HuH-7.5 (cell line): Measurements from ENCODE around the gene SLC8B1.
A peak's percentile ranks its signal among the peaks of the same experiment; 100 is the strongest.

Source experiments
- DNase-seq: peaks from one replicate; pipeline ENCODE4 v3.0.0; 2011; ENCODE audit warnings: low spot score

The SLC8B1 gene

GRCh38 chr12:113334786-113335539 lies at the start of gene SLC8B1:
TSS of gene SLC8B1 (minus strand) at chr12:113335109. CDS start at chr12:113332878, 2,231 bp downstream.
- DNase-seq = peak; percentile 77

GRCh38 chr12:113382206-113382605 lies 47.3 kb upstream of the SLC8B1 start:
- DNase-seq = no peak

DNA sequence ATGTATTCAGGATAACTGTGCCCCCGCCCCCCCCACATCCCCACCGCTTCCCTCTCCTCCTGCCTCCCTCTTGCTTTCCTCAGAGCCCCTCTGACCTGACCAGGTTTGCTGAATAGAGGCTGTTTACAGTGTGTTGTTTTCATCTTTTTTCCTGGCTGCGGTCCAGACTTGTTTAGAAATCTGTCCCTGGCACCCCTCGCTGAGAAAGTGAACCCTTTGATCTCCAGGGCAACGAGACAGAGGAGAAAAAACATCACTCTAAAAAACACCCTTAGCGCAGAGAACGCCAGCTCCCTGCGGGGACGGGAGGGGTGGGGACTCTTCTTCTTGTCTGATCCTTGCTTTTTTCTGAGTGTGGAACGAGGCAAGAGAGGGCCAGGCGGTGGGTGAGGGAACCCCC lies 46.3 kb upstream of the SLC8B1 start:
- DNase-seq = no peak

DNA sequence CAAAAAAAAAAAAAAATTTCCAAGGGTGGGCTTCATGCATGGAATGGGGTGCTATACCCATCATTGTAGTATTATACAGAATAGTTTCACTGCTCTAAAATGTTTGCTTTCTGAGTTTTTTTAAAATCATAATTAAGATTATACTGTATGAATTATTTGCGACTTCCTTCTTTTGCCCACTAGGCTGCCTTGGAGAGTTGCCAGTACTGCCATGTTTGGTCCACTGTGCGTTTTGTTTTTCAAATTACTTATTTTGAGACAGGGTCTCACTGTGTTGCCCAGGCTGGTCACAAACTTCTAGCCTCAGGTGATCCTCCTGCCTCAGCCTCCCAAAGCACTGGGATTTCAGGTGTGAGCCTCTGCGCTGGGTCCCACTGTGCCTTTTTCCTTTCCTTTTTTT lies 43.4 kb upstream of the SLC8B1 start:
- DNase-seq = no peak

- DNase-seq = no peak
Measured at GRCh38 chr12:113374823-113375428, 40.0 kb upstream of the SLC8B1 start.

DNA sequence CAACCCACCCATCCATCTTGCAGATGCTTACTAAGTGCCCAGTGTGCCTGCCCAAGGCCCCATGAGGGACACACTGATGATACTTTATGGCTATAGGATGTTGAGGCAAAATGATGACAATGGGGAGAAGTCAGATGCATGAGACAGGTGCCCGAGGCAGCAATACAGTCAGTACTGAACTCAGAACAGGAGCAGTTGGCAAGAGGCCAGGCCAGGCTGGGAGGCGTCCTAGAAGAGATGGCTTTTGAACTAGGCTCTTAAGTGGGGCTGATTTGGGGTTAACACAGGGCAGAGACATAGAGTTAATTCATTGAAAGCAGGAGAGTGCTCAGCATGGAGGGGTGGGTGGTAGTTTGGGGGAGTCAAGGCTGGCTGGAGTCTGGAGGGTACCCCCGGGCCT lies 39.1 kb upstream of the SLC8B1 start:
- no peak for DNase-seq

DNA sequence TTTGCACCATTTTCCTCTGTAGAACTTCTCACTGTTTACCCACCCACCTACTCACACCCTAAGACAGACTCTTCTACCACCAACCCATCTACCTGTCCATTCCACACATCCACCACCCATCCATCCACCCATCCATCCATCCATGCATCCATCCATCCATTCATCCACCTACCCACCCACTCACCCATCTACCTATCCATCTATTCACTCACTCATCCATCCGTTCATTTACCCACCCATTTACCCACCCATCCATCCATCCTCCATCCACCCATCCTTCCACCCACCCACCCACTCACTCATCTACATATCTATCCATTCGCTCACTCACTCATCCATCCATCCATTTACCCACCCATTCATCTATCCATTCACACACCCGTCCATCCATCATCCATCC lies 38.5 kb upstream of the SLC8B1 start:
- no peak for DNase-seq

DNA sequence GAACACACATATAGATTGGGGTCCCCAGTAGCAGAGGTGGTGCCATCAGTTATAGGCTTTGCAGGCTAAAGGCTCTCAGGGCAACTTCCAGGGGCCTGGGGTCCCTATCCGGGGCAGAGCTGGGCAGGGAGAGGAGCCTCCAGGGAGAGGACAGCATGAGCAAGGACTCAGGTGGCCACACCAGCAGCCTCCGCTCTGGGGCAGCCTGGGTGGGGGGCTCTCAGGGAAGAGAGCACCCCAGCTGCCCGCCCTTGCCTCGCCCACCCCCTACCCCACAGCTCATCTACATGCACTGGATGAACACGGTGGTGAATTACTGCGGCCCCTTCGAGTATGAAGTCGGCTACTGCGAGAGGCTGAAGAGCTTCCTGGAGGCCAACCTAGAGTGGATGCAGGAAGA lies 37.5 kb upstream of the SLC8B1 start:
- DNase-seq = no peak

DNA sequence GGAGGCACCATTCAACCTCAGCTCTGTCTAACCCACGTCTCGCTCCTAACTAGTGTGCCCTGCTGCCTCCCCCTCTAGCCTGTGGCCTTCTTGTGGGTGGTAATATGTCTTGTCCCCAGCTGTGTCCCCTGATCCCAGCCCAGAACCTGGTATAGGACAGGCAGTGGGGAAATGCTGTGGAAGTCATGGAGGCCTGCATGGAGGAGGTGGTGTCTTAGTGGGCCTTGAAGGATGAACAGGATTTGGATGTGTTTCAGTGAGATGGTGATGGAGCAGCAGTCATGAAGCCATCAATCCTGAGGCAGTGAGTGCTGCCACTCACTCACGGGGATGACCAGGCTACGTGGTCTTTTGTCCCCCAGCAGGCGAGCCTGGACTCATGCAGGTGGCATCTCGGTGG lies 36.9 kb upstream of the SLC8B1 start:
- DNase-seq = no peak

GRCh38 chr12:113370923-113371682 lies 36.2 kb upstream of the SLC8B1 start:
- no peak for DNase-seq

GRCh38 chr12:113369391-113369985 lies 34.6 kb upstream of the SLC8B1 start:
- no peak for DNase-seq

- no peak for DNase-seq
Measured at GRCh38 chr12:113368331-113368730, 33.4 kb upstream of the SLC8B1 start.

- no peak for DNase-seq
Measured at GRCh38 chr12:113366827-113367226, 31.9 kb upstream of the SLC8B1 start.

DNA sequence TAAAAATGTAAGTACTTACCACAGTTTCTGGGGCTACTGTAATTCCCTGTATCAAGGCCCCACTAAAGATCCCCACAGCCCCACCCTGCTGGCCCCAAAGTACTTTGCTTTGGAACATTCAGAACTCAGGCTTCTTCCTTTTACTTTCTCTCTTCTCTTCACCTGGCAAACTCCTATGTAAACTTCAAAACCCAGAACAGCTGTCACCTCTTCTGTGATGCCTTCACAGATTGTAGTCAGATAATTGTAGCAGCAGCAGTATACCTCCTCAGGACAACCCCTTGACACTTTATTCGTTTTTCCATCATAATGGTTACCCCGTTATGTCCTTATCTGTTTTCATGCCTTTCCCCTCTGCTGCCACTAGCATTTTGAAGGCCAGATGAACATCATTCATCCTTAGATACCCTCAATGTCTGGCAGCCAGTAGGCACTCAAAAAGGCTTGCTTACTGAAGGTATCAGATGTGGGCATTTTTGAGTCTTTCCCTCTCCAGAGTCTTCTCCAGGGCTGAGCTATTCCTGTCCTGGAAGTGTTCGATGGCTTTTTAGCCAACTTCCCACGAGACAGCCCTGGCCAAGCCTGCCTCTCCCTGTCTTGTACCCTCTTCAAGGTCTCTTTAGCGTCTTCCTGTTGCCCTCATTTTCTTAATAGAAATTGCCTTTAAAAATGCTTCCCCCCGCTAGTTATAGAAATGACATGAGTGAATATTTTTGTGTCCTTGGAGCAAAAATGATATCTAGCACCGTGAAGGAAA lies 30.9 kb upstream of the SLC8B1 start:
- DNase-seq = no peak

DNA sequence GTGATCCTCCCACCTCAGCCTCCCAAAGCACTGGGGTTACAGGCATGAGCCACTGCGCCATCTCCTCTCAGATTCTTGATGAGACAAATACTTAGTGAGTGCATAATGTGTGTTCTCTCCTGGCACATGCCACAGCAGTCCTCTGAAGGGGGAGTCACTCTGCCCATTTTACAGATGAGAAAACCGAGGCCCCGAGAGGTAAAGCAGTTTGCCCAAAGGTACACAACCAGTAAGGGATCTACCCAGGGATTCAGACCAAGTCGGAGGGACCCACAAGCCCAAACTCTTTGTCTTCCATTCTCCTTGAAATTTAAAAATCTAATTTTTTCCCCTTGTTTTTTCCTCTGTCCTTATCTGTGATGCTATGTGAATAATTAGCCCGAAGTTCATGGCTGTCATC lies 29.8 kb upstream of the SLC8B1 start:
- no peak for DNase-seq

DNA sequence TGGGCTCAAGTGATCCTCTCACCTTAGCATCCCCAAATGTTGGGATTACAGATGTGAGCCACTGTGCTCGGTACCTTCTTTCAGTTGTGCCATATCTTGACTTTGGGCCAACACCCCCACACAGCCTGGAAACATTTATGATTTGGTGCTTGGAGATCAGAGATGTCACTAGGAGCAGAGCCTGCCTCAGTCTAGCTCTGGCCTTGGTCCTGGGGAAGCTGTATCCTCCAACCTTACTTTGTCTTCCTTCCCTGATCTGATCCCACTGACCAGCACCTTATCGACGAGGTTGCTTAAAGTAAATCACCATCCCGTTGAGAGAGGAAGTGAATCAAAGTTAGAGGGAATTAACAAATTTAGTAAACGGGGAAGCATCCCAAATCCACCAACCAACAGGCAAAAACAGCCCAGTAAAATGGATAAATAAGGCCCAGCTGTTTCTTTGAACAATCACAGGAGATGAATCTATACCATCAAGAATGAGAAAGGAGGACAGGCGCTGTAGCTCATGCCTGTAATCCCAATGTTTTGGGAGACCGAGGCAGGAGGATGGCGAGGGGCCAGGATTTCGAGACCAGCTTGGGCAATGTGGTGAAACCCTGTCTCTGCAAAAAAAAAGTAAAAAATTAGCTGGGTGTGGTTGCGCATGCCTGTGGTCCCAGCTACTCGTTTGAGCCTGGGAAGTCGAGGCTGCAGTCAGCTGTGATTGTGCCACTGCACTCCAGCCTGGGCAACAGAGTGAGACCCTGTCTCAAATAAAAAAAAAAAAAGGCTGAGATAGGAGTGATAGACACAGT lies 26.9 kb upstream of the SLC8B1 start:
- DNase-seq = no peak

DNA sequence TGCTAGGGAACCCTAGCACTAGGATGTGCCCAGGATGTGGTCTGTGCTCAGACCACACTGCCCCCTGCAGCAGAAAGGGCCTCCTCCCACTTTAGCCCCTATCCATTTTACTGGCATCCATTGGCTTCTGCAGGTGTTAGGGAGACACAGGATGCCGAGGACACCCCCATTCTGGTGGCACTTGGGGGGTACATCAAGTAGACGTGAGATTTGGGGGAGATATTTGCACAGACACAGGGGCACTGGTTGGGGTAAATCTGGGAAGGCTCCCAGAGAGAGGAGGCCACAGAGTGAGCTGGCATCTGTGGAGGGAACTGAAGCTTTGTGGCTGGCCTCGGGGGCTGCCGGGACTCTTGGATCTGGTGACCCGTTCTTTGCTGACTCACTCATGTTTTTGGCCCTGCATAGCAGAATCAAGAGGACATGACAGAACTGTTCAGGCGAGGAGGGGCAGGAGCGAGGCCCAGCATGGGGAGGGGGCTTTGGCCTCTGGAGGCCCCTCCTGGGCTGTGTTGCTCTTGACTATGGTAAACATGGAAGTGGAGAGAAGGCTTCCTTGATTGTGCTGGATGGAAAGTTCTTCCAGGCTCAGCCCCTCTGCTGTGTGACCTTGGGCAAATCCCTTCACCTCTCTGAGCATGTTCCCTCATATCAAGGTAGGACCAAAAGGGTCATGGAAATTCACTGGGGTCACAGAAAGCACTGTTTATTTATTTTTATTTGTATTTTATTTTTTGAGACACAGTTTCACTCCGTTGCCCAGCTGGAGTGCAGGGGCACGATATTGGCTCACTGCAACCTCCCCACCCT lies 25.2 kb upstream of the SLC8B1 start:
- DNase-seq = no peak

DNA sequence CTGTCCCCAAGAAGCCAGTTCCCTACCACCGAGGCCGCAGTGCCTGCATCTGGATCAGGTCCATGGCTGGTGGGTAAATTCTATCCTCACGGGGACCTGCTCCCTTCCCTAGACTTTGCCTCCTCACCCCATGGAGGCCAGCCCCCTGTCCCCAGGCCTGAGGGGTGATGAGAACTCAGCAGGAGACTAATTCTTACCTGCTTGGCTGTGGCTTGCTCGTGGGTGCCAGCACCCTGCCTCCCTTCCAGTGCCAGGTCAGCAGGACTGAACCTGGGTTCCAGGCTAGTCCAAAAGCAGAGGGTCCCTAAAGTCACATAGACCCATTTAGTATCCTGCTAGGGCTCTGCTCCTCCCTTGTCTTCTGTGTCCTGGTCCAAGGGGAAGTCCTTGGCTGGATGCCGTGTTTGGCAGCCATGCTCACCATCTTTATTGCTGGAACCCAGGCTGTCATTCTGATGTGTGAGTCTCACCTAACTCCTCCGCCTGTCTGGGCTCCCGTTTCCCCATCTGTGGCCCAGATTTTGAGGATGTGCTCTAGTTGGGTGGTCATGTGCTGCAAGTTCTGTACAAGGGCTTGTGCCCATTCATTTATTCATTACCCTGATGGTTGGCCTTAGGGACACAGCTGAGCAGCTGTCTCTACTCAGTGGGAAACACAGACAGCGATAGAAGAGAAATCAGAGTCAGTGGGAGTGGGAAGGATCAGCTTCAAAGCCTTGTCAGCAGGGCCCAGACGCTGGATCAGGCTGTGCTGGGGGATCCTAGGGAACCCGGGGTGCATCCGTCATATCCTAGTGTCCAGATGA lies 24.4 kb upstream of the SLC8B1 start:
- no peak for DNase-seq

DNA sequence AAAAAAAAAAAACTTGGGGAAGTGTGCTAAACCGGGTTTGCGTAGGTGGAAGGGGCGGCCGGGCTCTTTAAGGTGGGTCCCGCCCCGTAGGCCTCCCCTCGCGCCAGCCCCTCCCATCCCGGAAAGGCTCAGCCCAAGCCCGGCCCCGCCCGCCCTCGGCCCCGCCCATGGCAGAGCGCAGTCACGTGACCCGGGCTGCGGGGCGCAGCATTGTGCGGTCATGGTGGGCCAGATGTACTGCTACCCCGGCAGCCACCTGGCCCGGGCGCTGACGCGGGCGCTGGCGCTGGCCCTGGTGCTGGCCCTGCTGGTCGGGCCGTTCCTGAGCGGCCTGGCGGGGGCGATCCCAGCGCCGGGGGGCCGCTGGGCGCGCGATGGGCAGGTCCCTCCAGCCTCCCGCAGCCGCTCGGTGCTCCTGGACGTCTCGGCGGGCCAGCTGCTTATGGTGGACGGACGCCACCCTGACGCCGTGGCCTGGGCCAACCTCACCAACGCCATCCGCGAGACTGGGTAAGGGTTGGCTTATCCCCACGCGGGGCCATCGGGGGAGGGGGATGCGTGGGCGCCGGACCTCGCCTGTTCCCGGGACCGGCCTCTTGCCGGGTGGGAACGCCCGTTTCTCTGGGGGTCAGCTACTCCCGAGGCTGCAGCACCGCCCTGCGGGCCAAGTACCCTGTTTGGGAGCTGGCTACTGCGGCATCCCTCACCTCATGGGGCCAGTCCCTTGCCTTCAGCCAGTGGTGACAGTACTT lies 23.6 kb upstream of the SLC8B1 start, which contains the start of gene PLBD2:
Gene PLBD2 (plus strand): TSS at position 207 of the 752 bp plus-strand sequence. CDS start 14 bp downstream, at position 221.
- peak; percentile 91 for DNase-seq
